A549 (cell line): ENCODE results near the gene TANGO2. TPM values are rescaled to one million over a fixed set of nuclear protein-coding genes. Genes with fewer than 3 reads are reported as not detected.

Experiments
- ATAC-seq, 2 experiments: fragments of 200-7000 bp in 1 of 2; fragments of >200 bp in 1 of 2; cut with Nextera tagmentation in 1 of 2; cut with Tn5 transposase in 1 of 2; 3 replicates each; pipeline versions ENCODE4 v1.8.0 to v1.9.1; 2018 to 2020; ENCODE audit warnings: mild to moderate bottlenecking in 1 of 2, moderate library complexity in 1 of 2
- CTCF ChIA-PET: fragments of 300-600 bp; sonication (Branson Sonifier 250); formaldehyde crosslinking; extraction: SDS; loops from one replicate; lab custom pipeline; 2021; ENCODE audit warnings: antibody characterized with exemption, inconsistent platforms; lab: Yijun Ruan, JAX
- POLR2A ChIA-PET: fragments of 350-600 bp; formaldehyde crosslinking; extraction: SDS; loops from one replicate; lab custom pipeline; 2021; ENCODE audit warnings: antibody characterized with exemption, inconsistent platforms; lab: Yijun Ruan, JAX
- DNase-seq, 2 experiments: peaks; one replicate each; pipeline versions ENCODE4 v3.0.0 to v3.0.0-alpha.2; 2011 to 2016; ENCODE audit warnings: low read depth in 1 of 2, low spot score in 1 of 2
- FAIRE-seq: peaks from 2 replicates; lab custom pipeline; 2011; peaks lifted over from hg19 to GRCh38; lab: Jason Lieb, UNC
- H3K27ac ChIP-seq, 2 experiments: fragments of >200 bp; sonication (Bioruptor Twin); formaldehyde crosslinking; 3 replicates each; pipeline ENCODE4 v1.5.1; 2016 to 2017
- H3K4me1 ChIP-seq: fragments of >200 bp; sonication (Bioruptor Twin); formaldehyde crosslinking; 3 replicates; pipeline ENCODE4 v1.6.1; 2016
- H3K4me2 ChIP-seq: fragments of >200 bp; sonication (Bioruptor Twin); formaldehyde crosslinking; 3 replicates; pipeline ENCODE4 v1.6.1; 2016
- H3K4me3 ChIP-seq: fragments of >200 bp; sonication (Bioruptor Twin); formaldehyde crosslinking; 3 replicates; pipeline ENCODE4 v1.5.1; 2016
- H3K9me3 ChIP-seq: fragments of >200 bp; sonication (Bioruptor Twin); formaldehyde crosslinking; 3 replicates; pipeline ENCODE4 v1.6.1; 2016
- CBX2 ChIP-seq: fragments of 200-600 bp; sonication (generic); IDR thresholded peaks from 2 replicates; pipeline ENCODE4 v1.6.1; 2016; ENCODE audit warnings: low read depth, mild to moderate bottlenecking, borderline replicate concordance
- EHMT2 ChIP-seq: fragments of 200-600 bp; sonication (generic); IDR thresholded peaks from 2 replicates; pipeline ENCODE4 v1.6.1; 2016; ENCODE audit warnings: antibody characterized with exemption, low read depth, mild to moderate bottlenecking, moderate library complexity
- ESRRA ChIP-seq: fragments of 150-350 bp; IDR thresholded peaks from 2 replicates; pipeline ENCODE4 v1.6.1; 2014; ENCODE audit warnings: mild to moderate bottlenecking, low read length, borderline replicate concordance
- FOSB ChIP-seq: fragments of 250-450 bp; sonication (Bioruptor Pico); IDR thresholded peaks from 2 replicates; pipeline ENCODE4 v1.5.0; 2020; ENCODE audit warnings: mild to moderate bottlenecking, moderate library complexity
- FOSL2 ChIP-seq, 2 experiments: fragments of 450-650 bp in 1 of 2; fragments of >200 bp in 1 of 2; sonication (Bioruptor Twin) in 1 of 2; formaldehyde crosslinking; IDR thresholded peaks; 2 replicates each; pipeline versions ENCODE4 v1.5.0 to v1.6.1; 2016 to 2020; ENCODE audit warnings: mild to moderate bottlenecking in 1 of 2, moderate library complexity in 1 of 2
- FOXS1 ChIP-seq: fragments of 250-450 bp; sonication (Bioruptor Pico); IDR thresholded peaks from 2 replicates; pipeline ENCODE4 v1.5.0; 2020; ENCODE audit warnings: mild to moderate bottlenecking, moderate library complexity
- HDAC2 ChIP-seq: fragments of 200-600 bp; sonication (generic); IDR thresholded peaks from 2 replicates; pipeline ENCODE4 v1.6.1; 2016
- HEYL ChIP-seq: fragments of 250-450 bp; sonication (Bioruptor Pico); IDR thresholded peaks from 2 replicates; pipeline ENCODE4 v1.8.0; 2021; ENCODE audit warnings: mild to moderate bottlenecking, moderate library complexity
- HOXA7 ChIP-seq: fragments of 250-450 bp; sonication (Bioruptor Pico); IDR thresholded peaks from 2 replicates; pipeline ENCODE4 v1.5.0; 2020; ENCODE audit warnings: mild to moderate bottlenecking, moderate library complexity
- JUNB ChIP-seq: fragments of >200 bp; sonication (Bioruptor Twin); formaldehyde crosslinking; IDR thresholded peaks from 2 replicates; pipeline ENCODE4 v1.6.1; 2016
- KDM1A ChIP-seq: fragments of 200-600 bp; sonication (generic); IDR thresholded peaks from 2 replicates; pipeline ENCODE4 v1.6.1; 2016; ENCODE audit warnings: low read depth, mild to moderate bottlenecking
- KDM5A ChIP-seq: fragments of 200-600 bp; sonication (generic); IDR thresholded peaks from 2 replicates; pipeline ENCODE4 v1.6.1; 2016; ENCODE audit warnings: antibody characterized with exemption, mild to moderate bottlenecking
- MAFK ChIP-seq: fragments of 450-650 bp; IDR thresholded peaks from 2 replicates; pipeline ENCODE4 v1.6.1; 2014; ENCODE audit not compliant: partially characterized antibody
- NFE2L2 ChIP-seq: fragments of 150-350 bp; conservative IDR thresholded peaks from 2 replicates; pipeline ENCODE4 v1.6.1; 2014; ENCODE audit warnings: low read length
- RAD21 ChIP-seq, 2 experiments: fragments of >200 bp in 1 of 2; sonication (Bioruptor Twin) in 1 of 2; formaldehyde crosslinking in 1 of 2; IDR thresholded peaks in 1 of 2; conservative IDR thresholded peaks in 1 of 2; 2 replicates in 1 of 2; 3 replicates in 1 of 2; pipeline ENCODE4 v1.6.1; 2012 to 2018; ENCODE audit warnings: inconsistent platforms in 1 of 2
- RFX5 ChIP-seq: fragments of 450-650 bp; IDR thresholded peaks from 2 replicates; pipeline ENCODE4 v1.7.1; 2014; ENCODE audit warnings: antibody characterized with exemption, mild to moderate bottlenecking, moderate library complexity
- RNF2 ChIP-seq: fragments of 200-600 bp; sonication (generic); IDR thresholded peaks from 2 replicates; pipeline ENCODE4 v1.6.1; 2016; ENCODE audit warnings: low read depth, mild to moderate bottlenecking, antibody characterized with exemption, moderate library complexity, borderline replicate concordance
- SMC3 ChIP-seq: fragments of >200 bp; sonication (Bioruptor Twin); formaldehyde crosslinking; IDR thresholded peaks from 3 replicates; pipeline ENCODE4 v1.6.1; 2018; ENCODE audit warnings: inconsistent platforms
- SREBF2 ChIP-seq: fragments of 450-650 bp; IDR thresholded peaks from 2 replicates; pipeline ENCODE4 v1.6.1; 2014; ENCODE audit warnings: mild to moderate bottlenecking, moderate library complexity
- ZC3H11A ChIP-seq: fragments of 450-650 bp; IDR thresholded peaks from 2 replicates; pipeline ENCODE4 v1.6.1; 2014; ENCODE audit warnings: antibody characterized with exemption, mild to moderate bottlenecking
- WGBS: methylation state at CpG from one replicate; pipeline ENCODE4 v1.1.6; 2017; ENCODE audit errors: missing lambda C conversion rate; 5-methylcytosine and 5-hydroxymethylcytosine counted together
- polyA plus RNA-seq, 4 experiments: library from polyadenylated mRNA; depleted of rRNA in 3 of 4; stranded (reverse); fragments of >200 nt; fragmentation: RNase III in 1 of 4; extraction: RNeasy Plus Mini Kit Qiagen cat#74134 plus additional on column Dnase treatment in 1 of 4; gene quantifications; 2 replicates in 3 of 4; 3 replicates in 1 of 4; pipeline ENCODE4 v1.2.3, GENCODE V29; 2011 to 2017
- TF ChIP-seq, protein P1 (sequence below): IDR thresholded peaks from 2 replicates; pipeline ENCODE4 v1.6.1; 2012
- TF ChIP-seq, protein P2 (sequence below): fragments of >200 bp; sonication (Bioruptor Twin); formaldehyde crosslinking; IDR thresholded peaks from 3 replicates; pipeline ENCODE4 v1.5.1; 2016
- TF ChIP-seq, protein P3 (sequence below): IDR thresholded peaks from 2 replicates; pipeline ENCODE4 v1.6.1; 2012

Gene TANGO2
- polyA plus RNA-seq, 2 of the 4 experiments (the other 2 are of a cell fraction): 13.2 to 13.8 TPM

DNA sequence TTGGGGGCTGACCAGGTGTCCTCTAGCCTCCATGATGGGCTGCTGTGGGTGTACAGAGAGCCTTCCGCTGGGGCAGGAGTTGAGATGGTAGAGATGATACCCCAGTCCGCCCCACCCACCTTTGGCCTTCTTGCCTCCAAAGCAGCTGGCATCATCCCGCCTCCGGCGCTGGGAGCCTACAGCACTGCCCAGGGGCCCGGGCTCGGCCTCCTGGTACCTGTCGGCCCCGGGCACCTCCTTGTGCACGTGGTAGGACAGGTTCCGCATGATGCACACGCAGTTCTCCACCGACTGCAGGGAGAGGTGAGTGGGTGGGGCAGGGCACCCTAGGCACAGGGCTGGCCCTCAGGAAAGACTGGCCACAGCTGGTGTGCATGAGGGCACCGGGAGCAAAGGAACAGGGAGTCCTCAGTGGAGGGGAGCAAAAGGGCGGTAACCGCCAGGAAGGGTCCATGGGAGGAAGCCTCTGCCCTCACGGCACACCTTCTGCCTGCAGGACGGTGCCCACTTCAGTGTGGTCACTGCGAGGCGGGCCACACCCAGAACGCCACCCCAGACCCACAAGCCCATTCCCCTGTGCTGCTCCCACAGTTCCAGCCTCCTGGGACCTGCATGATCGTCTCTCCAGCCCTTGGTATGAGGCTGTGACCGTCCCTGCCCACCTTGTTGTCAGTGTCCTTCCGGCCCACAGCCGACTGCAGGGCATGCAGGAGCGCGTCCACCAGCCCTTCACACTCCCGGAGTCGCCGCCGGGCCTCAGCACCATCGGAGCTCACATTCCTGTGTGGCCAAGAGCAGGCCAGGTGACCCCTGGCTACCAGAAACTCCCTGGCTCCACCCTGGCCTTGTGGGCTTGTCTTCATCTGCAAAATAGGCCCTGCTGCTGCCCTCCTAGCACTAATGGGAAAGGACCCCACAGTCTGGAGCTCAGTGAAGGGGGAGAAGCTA is 43.3 kb upstream of the TANGO2 start:
- no peak for FAIRE-seq
- Histone ChIP-seq H3K4me2 (no peak overlapping the region), H3K27ac (no peak overlapping the region), H3K9me3 (no peaks in the 10 kb centered on the region), H3K4me3 (no peak overlapping the region), H3K4me1 (peaks cover 5% of the 10 kb centered on the region; the same call in 1 of the 3 replicates)
- WGBS: 75% methylated on average over 9 of the region's 32 CpGs
- DNase-seq: no peak
- CTCF ChIA-PET: interaction anchor here (1.1 to 2.0 kb wide), 2 partner anchors 10 to 36 kb away, joined by 3 to 8 read pairs; no protein-coding TSS in a partner anchor
- POLR2A ChIA-PET: no interaction called here
- TF ChIP-seq FOSL2 (IDR thresholded peaks at IDR 0.05) (no peak), FOSL2 (CRISPR knock-in tag; IDR thresholded peaks at IDR 0.05) (no peak), SMC3 (no peak), SREBF2 (no peak), HEYL (CRISPR knock-in tag) (no peak), ESRRA (no peak), FOSB (no peak)
- no peak for ATAC-seq

DNA sequence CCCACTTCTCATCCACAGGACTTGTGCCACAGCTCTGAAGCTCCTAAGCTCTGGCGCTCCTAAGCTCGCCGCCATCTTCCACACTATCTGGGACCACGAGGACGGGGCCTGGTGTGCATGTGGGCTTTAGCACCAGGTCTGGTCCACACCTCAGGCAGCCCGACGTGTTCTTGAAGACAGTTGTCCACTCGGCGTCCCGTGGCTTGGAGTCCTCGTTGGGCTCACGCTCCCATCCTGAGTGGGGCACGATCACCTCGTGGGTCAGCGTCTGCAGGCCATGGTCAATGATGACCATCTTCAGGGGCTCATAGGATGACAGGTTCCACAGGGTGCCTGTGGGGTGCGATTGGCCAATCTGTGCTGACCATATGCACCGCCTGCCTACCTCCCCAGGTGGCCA is 42.2 kb upstream of the TANGO2 start:
- POLR2A ChIA-PET: interaction anchor here (0.6 kb wide), 1 partner anchor 124 kb away, joined by 6 read pairs; no protein-coding TSS in a partner anchor
- WGBS: 85% methylated on average over 6 of the region's 17 CpGs
- CTCF ChIA-PET: interaction anchor here (0.7 to 2.0 kb wide), 3 partner anchors 9 to 35 kb away, joined by 3 to 8 read pairs (median 4); no protein-coding TSS in a partner anchor
- H3K4me2 ChIP-seq: no peak overlapping the region
- no peak for DNase-seq
- H3K4me1 ChIP-seq: peaks cover 8% of the 10 kb centered on the region
- no peak overlapping the region for H3K4me3 ChIP-seq
- FAIRE-seq: no peak
- ATAC-seq: no peak
- no peaks in the 10 kb centered on the region for H3K9me3 ChIP-seq
- TF ChIP-seq, protein P1, sequence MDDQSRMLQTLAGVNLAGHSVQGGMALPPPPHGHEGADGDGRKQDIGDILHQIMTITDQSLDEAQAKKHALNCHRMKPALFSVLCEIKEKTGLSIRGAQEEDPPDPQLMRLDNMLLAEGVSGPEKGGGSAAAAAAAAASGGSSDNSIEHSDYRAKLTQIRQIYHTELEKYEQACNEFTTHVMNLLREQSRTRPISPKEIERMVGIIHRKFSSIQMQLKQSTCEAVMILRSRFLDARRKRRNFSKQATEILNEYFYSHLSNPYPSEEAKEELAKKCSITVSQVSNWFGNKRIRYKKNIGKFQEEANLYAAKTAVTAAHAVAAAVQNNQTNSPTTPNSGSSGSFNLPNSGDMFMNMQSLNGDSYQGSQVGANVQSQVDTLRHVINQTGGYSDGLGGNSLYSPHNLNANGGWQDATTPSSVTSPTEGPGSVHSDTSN: no peak
- TF ChIP-seq KDM5A (no peak), FOXS1 (CRISPR knock-in tag) (no peak), RFX5 (no peak), KDM1A (no peak), RAD21 (conservative IDR thresholded peaks at IDR 0.05 in 1 of 2, IDR thresholded peaks at IDR 0.05 in 1 of 2) (no peak), JUNB (no peak), MAFK (no peak), SREBF2 (no peak)
- TF ChIP-seq, protein P2, sequence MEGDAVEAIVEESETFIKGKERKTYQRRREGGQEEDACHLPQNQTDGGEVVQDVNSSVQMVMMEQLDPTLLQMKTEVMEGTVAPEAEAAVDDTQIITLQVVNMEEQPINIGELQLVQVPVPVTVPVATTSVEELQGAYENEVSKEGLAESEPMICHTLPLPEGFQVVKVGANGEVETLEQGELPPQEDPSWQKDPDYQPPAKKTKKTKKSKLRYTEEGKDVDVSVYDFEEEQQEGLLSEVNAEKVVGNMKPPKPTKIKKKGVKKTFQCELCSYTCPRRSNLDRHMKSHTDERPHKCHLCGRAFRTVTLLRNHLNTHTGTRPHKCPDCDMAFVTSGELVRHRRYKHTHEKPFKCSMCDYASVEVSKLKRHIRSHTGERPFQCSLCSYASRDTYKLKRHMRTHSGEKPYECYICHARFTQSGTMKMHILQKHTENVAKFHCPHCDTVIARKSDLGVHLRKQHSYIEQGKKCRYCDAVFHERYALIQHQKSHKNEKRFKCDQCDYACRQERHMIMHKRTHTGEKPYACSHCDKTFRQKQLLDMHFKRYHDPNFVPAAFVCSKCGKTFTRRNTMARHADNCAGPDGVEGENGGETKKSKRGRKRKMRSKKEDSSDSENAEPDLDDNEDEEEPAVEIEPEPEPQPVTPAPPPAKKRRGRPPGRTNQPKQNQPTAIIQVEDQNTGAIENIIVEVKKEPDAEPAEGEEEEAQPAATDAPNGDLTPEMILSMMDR: no peak
- TF ChIP-seq, protein P3, sequence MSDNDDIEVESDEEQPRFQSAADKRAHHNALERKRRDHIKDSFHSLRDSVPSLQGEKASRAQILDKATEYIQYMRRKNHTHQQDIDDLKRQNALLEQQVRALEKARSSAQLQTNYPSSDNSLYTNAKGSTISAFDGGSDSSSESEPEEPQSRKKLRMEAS: no peak
- TF ChIP-seq, all 56 proteins: peak for 0
- no peak overlapping the region for H3K27ac ChIP-seq

DNA sequence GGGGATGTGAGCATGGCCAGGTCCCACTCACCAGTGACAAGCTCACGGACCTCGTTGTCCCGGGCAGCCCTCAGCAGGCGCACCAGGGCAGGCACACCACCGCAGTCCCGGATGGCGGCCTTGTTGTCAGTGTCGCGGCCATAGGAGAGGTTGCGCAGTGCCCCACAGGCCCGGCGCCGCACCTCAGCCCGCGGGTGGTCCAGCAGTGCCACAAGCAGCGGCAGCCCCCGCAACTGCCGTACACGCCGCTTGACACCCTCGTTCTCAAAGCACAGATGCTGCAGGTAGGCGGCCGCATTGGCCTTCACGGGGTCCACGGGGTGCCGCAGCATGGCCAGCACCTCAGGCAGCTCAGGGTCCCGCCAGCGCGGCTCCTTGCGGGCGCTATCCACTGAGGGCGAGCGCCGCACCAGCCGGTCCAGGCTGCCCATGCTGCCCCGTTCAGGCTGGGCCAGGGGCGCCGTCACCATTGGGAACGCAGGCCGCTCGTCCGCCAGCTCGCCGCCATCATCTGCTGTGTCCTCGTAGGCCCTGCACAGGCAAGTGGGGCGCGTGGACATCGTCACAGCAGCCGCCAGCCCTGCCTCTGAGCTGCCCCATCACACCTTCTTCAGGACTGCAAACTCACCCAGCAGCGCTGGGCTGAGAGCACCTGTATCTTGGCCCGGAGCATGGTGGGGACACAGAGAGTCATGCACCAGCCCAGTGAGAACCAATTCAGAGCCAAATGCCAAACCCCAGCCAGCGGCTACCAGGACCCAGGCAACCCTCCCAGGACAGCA is 41.0 kb upstream of the TANGO2 start:
- no peaks in the 10 kb centered on the region for H3K9me3 ChIP-seq
- FAIRE-seq (no peak), DNase-seq (no peak), ATAC-seq (no peak)
- ChIA-PET POLR2A (no interaction called here), CTCF (interaction anchor here (0.6 kb wide), 1 partner anchor 11 kb away, joined by 3 read pairs; no protein-coding TSS in a partner anchor)
- no peak overlapping the region for H3K4me2 ChIP-seq
- no peak overlapping the region for H3K27ac ChIP-seq
- no peak for TF ChIP-seq CBX2
- TF ChIP-seq KDM5A: no peak
- TF ChIP-seq EHMT2: no peak
- no peak for TF ChIP-seq ZC3H11A
- TF ChIP-seq MAFK: no peak
- no peak for TF ChIP-seq HOXA7
- TF ChIP-seq HDAC2: no peak
- no peak for TF ChIP-seq RNF2
- no peak for TF ChIP-seq SMC3
- TF ChIP-seq NFE2L2: no peak
- 87% methylated on average over 4 of the region's 52 CpGs for WGBS
- H3K4me3 ChIP-seq: no peak overlapping the region
- peaks cover 14% of the 10 kb centered on the region for H3K4me1 ChIP-seq
